ENCODE data around the gene GCK.
"Not testable (repeated sequence)": the region's sequence is repeated elsewhere in the genome, so short reads cannot be mapped to it uniquely, and the experiment has no call there.

GCK gene

DNA sequence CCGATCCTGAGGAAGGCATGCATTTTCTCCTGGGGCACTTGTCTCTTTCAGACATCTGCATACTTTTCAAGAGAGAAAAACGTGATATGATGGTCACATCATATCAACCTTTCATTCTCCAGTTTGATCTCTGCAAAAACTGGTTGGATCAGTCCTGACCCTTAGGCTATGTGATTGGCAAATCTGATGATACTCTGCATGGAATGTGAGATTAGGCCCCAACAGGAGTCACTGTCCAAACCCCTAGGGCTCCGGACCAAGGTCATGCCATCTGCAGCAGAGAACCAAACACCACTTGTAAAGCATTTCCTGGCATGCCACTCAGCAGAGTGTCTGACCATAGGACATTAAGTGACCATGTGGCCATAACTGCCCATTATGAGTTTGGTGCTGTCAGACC, 8.6 kb downstream of the GCK start:
- DNase-seq (ENCODE audit: low read depth, low spot score) = no peak

DNA sequence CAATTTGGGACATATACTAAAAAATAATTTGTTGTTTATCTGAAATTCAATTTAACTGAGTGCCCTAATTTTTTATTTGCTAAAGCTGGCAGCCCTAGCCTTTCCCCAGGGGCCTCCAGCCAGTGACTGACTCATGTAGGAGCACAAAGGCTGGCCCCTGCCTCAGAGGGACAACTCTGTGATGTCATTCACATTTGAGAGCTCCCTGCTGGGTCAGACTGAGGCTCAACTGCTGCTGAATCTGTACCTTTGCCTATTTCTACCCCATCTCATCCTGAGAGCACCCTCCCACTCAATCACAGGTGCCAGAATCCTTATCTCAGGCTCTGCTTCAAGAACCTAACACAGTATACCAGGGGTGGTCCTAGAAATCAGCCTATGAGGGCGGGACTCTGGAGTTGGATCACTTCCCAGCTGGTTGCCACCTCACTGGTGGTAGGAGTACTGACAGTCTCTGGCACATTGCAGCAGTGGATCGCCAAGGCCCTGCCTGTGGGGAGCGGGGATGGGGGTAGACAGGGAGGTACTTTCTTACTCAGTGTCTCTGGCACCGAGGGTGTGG, 11.6 kb downstream of the GCK start:
- no peak for DNase-seq (ENCODE audit: low read depth, low spot score)

DNA sequence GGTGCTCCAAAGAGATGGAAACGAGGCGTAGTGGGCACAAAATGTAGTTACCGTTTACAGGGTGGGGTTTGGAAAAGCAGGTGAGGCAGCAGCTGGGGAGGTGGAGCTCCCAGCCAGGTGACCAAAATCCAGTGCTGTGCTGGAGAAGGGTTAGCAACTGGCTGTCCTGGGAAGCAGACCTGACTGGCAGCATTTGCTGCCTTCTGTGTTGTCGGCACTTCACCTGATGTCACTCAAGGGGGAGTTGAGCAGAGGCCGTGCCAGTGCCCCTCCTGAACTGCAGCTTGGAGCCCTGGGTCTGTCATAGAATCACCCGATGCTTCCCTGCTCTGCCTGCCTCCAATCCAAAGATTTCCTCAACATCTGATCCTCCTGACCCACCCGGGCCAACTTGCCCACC, 12.8 kb downstream of the GCK start:
- DNase-seq (ENCODE audit: low read depth, low spot score) = no peak

DNA sequence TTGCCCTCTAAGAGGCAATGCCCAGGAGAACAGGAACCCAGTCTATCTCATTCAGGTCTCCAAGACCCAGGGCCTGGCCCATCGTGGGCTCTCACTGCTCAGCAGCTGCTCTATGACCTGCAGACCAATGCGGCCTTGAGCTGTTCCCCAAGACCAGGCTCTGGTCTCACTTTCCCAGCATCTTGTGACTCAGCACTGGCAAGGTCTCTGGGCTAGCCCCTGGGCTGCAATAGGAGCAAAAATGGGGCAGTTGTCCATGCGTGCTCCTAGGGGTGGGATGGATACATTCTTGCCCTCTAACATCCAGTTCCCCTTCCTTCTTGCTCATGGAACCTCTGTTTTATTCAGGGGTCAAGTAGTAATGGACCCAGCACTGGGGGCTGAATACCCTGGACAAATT, 13.5 kb downstream of the GCK start:
- no peak for DNase-seq (ENCODE audit: low read depth, low spot score)

DNA sequence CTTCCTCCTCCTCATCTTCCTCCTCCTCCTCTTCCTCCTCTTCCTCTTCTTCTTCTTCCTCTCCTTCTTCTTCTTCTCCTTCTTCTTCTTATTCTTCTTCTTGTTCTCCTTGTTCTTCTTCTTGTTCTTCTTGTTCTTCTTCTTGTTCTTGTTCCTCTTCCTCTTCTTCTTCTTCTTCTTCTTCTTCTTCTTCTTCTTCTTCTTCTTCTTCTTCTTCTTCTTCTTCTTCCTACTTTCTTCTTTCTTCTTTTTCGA, 14.6 kb downstream of the GCK start:
- not testable (repeated sequence) for DNase-seq (ENCODE audit: low read depth, low spot score)

DNA sequence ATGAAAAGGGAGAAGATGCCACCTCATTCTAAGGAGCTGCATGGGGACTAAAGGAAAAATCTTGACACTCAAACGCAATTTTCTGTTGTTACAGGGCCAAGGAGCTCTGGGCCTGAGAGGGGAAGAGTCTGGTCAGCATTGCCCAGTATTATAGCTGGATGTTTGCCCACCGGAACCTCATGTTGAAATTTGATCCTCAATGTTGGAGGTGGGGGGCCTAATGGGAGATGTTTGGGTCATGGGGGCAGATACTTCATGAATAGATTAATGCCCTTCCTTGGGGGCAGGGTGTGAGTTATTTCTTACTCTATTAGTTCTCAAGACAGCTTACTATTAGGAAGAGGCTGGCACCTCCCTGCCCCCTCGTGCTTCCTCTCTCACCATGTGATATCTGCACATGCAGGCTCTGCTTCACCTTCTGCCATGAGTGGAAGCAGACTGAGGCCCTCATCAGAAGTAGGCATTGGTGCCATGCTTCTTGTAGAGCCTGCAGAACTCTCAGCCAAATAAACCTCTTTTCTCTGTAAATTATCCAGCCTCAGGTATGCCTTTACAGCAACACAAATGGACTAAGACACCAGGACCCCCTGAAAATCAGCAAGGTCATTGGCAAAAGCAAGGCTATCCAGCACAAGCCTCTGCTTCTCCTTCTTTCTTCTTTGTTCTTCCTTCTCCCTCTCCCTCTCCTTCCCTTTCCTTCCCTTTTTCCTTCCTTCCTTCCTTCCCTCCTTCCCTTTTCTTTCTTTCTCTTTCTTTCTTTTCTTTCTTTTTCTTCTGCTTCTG, 15.1 kb downstream of the GCK start:
- DNase-seq (ENCODE audit: low read depth, low spot score) = no peak

DNA sequence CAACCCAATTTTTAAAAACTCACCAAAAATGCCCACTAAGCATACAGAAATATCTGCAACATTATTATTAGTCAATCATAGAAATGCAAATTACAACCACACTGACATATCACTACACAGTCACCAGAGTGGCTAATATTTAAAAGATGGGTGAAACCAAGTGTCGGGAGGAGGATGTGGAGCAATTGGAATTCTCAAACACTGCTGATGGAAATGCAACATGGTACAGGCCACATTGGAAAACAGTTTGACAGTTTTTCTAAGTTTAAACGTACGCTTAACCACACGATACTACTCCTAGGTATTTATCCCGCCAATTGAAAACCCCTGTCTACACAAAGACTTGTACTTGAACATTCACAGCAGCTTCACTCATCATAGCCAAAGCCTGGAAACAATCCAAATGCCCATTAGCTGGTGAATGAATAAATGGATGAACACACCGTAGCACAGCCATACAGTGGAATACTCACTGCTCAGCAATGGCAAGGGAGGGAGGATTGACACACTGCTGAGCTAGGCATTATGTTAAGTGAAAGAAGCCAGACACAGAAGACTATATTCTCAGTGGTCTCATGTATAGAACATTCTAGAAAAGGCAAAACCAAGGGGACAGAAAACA, 16.3 kb downstream of the GCK start:
- DNase-seq (ENCODE audit: low read depth, low spot score) = no peak

DNA sequence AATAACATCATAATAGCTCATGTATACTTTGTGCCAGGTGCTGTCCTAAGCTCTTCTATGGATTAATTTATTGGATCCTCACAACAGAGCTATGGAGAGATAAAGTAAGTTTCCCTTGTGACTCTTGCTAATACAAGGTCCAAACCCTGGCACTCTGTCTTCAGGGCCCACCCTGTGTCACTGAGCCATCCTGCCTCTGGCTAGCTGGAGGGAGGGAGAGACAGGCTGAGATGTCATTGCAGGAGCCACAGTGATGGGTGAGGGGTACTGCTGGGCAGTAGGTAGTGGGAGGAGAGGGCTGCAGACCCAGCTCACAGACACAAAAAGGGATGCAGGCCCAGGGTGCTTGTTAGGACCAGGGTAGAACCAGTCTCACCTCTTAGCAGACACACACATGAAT, 16.9 kb downstream of the GCK start:
- no peak for DNase-seq (ENCODE audit: low read depth, low spot score)

DNA sequence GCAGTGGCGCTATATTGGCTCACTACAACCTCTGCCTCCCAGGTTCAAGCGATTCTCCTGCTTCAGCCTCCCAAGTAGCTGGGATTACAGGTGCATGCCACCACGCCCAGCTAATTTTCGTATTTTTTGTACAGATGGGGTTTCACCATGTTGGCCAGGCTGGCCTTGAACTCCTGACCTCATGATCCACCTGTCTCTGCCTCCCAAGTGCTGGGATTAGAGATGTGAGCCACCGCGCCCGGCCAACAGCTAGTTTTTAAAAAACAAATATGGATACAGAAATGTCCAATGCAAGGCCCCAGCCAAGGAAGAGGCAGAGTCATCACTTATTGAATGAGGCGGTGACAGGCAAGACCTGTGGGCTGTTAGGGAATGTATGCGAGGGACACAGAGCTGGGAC, 17.3 kb downstream of the GCK start:
- DNase-seq (ENCODE audit: low read depth, low spot score) = not testable (repeated sequence)

DNA sequence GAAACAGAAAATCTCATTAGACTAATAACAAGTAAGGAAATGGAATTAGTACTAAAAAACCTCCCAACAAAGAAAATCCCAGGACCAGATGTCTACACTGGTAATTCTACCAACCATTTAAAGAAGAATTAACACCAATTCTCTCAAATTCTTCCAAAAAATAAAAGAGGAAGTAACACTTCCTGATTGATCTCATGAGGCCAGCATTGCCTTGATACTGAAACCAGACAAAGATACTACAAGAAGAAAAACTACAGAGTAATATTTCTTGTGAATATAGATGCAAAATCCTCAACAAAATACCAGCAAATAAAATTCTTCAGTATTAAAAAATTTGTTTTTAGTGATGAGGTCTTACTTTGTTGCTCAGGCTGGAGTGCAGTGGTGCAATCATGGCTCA, 21.3 kb downstream of the GCK start:
- DNase-seq (ENCODE audit: low read depth, low spot score) = no peak

DNA sequence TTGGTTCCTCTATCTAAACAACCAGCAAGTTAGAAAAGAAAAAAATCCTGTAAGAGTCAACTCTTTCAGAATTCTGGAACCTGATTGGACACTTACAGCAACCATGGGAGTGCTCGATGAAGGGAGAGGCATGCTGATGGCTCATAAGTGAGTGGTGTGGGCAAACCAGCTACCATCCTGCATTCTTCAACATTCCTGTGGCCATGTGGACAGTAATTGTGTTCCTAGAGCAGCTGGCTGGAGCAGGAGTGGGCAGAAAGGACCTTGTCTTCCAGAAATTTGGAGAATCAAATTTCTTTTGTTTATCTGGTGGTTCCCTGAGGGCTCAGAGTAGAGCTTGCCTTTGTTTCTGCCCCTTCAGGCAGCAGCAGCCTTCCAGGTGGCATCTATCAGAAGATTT, 25.6 kb downstream of the GCK start:
- no peak for DNase-seq (ENCODE audit: low read depth, low spot score)

DNA sequence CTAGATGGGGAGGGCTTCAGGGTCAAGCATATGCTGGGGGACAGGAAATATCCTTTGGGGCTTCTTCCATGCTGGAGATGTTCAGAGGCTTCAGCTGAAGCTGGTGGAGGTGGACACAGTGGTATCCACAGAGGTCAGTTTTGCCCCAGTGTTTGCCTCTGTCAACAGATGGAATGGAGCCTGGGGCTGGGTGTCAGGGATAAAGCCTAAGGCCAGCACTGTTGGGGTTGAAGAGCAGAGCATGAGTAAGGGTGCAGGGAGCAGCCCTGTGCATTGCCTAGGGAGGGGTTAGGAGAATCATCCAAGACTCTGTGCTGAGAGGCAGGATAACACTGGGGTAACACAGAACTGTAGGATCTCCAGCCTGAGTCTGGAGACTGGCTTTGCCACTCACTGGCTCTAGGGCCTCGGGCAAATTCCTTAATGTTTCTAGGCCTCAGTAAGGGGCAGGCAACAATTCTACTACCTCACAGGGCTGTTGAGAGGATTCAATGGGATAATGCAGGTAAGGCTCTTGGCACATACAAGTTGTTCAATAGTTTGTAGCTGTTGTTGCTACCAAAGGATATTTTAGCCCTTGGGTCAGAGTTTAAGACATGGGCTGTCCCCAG, 26.3 kb downstream of the GCK start:
- no peak for DNase-seq (ENCODE audit: low read depth, low spot score)

DNA sequence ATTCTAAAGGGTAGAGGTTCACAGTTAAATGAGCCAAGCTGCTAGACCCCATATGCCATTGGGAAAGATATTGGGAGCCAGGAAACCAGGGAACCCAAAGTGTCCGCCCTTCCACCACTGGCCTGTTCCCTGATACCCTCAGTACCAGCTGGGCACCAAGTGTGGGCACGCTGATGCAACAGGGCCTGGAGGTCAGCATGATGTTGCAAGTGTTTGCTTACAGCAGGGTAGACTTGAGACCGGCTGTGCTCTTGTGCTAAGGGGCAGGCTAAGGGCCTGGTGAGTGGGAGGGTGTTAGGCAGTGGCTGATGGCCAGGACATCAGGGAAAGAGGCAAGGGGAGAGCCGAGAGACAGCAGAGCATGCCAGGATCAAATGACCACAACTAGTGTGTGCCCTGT, 27.1 kb downstream of the GCK start:
- no peak for DNase-seq (ENCODE audit: low read depth, low spot score)

DNA sequence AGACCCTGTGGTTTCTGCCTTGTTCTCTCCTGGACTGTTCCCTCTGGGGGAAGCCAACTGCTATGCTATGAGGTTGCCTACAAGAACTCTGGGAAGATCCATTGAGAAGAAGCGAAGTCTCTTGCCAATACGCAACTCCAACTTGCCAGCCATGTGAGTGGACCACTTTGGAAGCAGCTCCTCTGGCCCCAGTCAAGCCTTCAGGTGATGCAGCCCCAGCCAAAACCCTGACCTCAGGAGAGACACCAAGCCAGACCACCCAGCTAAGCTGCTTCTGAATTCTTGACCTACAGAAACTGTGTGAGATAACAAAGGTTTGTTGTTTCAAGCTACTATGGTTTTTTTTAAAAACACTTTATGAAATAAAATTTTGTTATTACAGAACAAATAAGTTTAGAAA, 27.9 kb downstream of the GCK start:
- no peak for DNase-seq (ENCODE audit: low read depth, low spot score)

DNA sequence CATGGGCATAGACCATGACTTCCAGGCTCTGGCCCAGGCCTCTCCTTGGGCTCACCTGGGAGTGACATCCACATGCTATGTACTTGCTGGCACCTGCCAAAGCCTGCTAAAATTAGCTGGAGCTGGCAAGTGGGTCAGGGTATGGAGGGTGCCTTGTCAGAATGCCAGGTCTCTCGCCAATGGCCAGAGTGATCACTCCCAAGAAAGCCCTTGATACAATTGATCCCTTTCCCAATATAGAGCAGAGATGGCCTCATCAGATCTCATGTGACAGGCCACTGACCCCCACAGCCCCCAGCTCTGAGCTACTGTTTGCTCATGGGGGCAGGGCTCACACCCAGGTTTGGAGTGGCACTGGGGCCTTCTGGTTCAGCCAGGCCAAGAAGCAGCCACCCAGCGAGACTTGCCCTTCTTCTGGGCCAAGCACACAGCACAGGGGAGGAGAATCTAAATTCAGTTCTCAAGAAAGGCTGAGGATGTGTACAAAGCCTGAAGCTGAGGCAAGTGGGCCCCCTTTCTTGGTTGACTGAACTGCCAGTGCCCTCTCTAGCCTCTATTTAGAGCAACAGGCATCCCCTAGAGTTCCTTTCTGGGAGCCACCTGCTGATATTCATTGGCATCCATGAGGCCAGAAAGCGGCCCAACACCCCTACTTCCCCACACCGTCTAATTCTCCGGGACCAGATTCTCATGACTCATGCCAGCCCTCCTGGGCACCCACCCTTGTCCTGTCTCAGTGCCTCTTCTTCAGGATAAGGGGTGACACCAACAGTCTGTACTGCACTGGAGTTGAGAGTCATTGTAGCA, 29.2 kb downstream of the GCK start:
- DNase-seq (ENCODE audit: low read depth, low spot score) = no peak

DNA sequence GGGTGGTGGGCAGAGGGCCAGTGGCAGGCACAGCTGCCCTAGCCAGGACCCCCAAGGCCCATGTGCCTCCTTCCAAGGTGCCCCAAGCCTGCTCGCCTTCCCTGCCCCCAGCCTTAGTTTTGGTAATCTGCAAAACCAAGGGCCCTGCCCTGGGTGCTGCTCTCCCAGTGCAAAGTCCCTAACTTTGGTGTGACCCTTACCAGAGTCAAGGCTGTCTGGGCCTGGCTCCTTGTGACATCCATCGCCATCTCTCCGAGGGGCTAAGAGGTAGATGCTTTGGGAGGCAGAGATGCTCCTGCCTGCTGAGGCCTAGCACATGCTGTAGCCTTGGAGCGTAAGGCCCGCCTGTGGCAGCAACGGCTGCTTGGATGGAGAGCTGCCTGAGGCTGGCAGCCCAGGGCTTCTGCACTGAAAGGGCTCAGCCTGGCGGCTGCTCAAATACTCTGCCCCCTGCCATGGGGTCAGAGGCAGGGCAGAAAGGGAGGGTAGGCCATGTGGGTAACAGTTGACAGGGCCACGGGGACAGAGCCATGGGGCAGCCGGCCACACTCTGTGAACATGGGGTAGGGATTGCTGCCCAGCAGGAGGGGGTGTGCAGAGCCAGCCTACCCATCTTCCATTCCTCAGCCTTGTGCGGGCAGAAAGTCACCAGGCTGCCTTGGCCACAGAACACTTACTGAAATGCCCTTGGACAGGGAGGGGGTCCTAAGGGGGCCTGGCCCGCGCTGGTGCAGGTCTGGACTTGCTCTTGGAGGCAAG, 30.2 kb downstream of the GCK start:
- no peak for DNase-seq (ENCODE audit: low read depth, low spot score)

DNA sequence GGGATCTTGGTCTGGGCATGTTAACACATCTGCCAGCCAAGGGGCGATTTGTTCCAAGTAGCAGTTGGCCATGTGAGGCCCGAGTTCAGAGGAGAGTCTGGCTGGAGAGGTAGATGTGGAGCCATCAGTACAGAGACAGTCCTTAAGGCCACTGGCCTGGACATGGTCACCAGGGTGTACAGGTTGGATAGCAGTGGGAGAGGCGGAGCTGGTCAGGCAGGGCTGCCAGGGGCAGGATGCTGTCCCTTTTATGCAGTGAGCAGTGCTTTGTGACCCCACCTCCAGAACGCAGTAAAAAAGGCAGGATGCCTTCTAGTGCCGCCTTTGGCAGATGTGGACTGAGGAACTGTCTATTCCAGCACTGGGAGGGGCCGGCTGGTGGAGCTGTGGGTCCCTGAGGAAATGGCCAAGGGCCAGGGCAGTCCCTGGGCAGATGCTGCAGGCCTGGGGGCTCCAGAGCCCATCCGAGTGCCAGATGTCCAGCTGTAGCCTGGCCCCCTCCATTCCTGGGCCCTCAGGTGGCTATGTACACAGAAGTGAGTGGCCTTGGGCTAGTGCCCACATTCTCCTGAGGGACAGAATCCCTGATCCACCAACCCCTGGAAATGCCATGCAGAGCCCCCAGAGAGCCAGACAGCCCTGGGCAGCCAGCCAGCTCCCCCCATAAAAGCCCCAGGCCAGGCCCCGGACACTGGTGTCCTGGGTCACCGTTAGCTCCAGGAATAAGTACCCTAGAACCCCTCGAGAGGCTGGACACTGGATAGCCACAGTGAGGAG, 31.0 kb downstream of the GCK start:
- no peak for DNase-seq (ENCODE audit: low read depth, low spot score)

DNA sequence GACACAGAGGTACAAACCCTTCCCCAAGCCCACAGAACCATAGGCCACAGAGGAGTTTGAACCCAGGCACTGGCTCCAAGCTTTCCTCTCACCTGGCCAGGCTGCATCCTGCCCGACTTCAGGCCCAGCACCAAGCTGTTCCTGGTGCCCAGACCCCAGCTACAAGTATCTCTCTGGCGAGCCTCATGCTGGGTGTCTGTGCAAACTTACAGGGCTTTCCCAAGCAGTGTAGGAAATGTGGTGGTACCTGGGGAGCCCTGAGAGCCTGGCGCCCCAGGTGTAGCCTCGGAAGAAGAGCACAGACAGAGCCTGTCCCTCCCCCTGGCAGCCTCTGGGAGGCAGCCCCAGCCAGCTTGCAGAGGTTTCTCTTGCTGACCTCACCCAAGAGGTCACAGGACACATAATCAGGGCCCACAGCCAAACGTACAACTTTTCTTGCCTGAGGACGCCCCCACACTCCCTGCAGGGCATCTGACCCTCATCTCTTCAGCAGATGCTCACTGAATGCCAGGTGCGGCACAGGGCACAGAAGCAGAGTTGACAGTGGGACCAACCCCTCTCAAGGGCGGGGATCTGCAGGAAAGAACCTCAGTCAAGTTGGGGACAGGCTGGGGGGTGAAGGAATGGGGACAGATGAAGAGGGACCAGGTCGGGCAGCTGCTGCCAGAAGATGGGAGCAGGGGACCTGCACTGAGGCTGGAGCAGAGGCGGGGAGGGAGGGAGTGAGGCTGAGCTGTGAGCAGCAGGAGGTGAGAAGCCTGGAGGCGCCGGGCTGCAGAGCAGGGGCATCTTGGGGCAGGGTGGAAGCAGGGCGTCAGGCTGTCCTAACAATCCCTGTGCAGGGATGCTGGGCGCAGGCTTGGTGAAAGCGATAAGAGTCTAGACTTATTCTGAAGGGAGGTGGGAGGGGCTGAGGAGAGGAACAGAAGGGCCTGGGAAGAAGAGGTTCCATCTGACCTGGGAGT, 31.8 kb downstream of the GCK start:
- no peak for DNase-seq (ENCODE audit: low read depth, low spot score)

DNA sequence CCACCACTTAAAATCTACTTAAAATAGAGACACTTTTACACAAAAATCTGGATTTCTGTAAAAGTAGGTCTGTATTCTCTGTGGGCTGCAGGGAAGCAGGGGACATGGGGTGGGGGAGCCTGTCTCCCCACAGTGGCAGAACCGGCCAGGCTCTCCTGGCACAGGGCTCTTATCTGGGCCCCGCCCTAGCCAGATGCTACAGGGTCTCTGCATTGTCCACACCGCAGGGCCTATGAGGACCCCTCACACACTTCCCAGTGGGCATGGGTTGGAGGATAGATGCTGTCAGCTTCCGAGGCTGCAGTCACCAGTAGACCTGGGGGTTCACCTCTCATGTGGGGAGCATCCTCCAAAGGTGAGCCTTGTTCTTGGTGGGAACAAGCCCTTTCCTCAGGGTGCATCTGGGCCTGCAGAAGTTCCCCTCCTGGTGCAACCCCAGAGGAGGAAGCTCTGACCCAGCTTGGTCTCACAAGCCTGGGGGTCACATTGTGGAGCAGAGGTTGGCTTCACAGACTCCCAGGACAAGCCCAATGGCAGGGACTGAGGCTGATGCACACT, 32.7 kb downstream of the GCK start:
- DNase-seq (ENCODE audit: low read depth, low spot score) = no peak

All from activated naive CD8-positive, alpha-beta T cell treated with anti-CD3 and anti-CD28 coated beads, Interleukin-2, amount 50 U/mL, for 16 hours (primary cell).